Putamen (tissue), 1 donor: ENCODE data around the gene USP43.

ENCODE experiments used
- DNase-seq: peaks from one replicate; pipeline ENCODE4 v3.0.0-alpha.2; 2016; ENCODE audit warnings: low spot score

Gene USP43

DNA sequence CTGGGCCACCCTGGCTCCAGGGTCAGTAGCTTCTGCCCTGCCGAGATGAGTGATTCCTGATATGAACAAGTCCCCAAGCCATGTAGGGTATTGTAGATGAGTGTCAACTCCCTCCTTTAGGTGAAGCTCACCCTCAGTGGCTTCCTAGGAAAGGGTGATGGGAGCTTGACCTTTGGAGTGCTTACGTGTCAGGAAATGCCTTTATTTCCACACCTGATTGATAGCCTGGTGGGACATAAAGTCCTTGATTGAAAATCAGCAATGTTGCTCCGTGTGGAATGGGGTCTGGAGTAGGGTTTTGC, 58.4 kb downstream of the USP43 start:
- no peak for DNase-seq

DNA sequence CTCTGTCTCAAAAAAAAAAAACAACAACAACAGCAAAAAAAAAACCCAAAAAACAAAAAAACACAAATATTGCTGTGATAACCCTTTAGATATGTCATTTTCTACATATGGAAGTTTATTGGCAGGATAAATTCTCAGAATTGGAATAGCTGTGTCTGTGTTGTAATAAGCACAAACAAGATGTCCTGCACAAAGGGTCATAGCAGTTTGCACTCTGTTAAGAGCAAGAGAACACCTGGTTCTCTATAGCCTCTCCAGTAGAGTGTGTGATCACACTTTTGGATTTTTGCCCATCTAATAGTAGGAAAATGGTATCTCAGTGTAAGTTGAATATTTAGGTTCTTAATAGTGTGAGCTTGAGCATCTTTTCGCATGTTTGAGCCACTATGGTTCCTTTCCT, 60.4 kb downstream of the USP43 start:
- DNase-seq, result no peak

DNA sequence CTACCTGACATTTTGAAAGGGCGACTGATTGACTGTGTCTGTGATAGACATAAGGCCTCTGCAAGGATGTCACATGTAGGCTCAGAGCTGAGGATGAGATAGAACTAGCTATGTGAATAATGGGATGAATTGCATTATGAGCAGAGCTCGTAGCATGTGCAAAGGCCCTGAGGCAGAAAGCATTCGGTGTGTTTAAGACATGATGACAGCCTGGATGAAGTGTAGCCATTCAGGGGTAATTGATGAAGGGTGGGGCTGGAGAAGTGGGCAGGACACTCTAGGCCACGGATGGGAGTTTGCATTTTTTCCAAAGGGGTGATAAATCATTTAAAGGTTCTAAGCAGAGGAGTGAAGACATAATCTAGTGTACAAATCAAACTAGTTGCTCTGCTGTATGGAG, 62.6 kb downstream of the USP43 start:
- no peak for DNase-seq

DNA sequence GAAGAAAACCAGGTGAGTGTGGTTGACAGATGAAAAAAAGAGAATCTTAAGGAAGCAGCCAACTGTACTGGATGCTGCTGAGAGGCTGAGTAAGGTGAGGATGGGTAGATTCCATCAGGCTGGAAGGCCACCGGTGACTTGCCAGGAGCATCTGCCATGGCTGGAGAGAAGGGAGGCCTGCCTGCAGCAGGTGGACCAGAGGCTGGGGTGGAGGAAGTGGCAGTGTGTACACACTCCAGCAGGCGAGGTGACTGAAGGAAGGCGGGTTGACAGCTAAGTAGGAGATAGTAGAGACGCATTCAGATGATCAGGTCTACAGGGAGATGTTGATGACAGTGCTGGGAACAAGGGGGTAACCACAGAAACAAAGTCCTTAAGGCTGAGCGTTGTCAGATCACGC, 69.5 kb downstream of the USP43 start:
- no peak for DNase-seq

GRCh38 chr17:9715503-9716016, 70.2 kb downstream of the USP43 start:
- DNase-seq, result no peak

DNA sequence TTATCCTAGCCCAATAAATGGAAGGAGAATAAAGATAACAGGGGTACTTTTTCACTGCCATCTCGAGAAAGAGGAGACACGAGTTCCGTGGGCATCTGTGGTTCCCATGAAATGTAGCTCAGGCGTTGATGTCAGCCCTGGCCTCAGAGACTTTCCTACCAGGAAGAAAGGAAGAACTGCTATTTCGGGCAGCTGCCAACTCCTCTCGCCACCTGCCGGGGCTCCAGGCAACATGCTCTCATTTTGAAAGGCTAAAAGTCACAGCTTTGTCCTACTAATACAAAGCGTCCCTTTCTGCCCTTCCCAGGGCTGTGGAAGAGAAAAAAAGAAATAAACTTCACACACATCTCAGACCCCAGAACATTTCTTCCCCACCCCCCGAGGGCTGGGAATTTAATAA, 80.3 kb downstream of the USP43 start:
- no peak for DNase-seq

DNA sequence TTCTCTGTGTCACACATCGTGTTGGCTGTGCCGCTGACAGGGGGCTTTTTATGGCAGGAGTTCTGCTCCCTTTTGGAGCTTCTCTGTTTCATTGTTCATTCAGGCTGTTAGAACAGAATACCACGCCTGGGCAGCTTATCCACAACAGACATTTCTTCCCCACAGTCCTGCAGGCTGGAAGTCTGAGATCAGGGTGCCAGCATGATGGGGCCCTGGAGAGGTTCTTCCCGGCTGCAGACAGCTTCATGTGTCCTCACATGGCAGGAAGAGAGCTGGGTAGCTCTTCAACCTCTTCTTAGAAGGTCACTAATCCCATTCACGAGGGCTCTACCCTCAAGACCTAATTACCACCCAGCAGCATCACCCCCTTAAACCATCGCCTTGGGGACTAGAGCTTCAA, 81.0 kb downstream of the USP43 start:
- no peak for DNase-seq

GRCh38 chr17:9728005-9728404, 82.7 kb downstream of the USP43 start:
- DNase-seq, result no peak

DNA sequence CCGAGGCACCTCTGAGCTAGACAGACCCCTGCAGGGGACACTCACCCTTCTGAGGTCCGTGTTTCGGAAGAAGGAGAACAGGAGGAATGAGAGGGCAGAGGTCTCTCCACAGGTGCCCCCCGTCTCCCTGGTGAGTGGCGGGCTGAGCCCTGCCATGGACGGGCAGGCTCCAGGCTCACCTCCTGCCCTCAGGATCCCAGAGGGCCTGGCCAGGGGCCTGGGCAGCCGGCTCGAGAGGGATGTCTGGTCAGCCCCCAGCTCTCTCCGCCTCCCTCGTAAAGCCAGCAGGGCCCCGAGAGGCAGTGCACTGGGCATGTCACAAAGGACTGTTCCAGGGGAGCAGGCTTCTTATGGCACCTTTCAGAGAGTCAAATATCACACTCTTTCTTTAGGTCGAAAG, 83.2 kb downstream of the USP43 start:
- DNase-seq, result no peak

DNA sequence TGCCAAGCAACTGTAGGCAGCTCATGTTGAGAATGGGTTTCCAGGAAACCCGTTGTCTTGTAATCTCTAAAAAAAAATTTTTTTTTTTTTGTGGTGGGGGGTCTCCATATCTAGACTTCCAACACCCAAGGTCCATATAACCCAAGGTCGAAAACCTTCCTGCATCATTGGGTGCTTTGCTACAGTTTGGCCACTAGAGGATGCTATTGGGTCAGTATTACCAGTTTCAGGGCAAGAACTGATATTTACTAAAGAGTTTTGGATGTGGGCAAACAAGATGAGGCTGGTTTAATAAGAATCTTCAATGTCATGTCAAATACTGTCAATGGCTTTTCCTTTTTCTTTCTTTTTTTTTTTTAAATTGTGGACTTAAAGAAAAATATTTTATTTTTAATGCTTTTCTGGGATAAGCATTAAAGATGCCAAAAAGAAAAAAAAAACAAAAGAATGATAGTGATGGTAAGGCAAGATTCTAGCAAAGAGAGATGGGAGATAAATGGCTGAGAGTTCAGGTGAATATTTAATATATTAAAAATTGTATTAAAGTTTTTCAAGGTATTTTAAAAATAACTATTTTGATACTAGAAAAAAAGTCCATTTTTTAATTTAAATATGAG, 83.8 kb downstream of the USP43 start:
- DNase-seq, result peak; percentile 11

DNA sequence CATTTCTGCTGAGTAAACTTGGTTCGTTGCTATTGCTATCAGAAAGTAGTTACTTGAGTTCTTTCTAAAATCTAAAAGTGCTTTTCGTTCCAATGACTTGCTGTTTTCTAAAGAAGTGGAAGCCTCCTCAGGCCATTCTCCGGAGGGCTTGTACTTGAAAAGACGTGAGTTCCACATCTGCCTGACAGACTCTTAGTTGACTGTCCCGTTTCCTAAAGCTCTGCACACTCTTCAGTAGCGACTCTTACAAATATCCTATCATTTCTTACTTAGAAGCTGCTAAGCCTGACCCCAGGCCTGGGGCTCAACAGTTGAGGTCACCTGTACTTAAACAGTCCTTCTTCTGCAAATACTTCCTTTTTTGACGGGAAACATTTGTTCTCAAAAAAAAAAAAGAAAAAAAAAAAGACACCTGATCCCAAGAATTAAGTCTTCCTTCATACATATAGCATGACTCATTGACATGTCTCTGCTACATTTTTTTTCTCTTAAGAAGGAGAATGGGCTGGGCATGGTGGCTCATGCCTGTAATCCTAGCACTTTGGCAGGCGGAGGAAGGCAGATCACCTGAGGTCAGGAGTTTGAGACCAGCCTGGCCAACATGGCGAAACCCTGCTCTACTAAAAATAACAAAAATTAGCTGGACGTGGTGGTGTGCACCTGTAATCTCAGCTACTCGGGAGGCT, 84.6 kb downstream of the USP43 start:
- no peak for DNase-seq

DNA sequence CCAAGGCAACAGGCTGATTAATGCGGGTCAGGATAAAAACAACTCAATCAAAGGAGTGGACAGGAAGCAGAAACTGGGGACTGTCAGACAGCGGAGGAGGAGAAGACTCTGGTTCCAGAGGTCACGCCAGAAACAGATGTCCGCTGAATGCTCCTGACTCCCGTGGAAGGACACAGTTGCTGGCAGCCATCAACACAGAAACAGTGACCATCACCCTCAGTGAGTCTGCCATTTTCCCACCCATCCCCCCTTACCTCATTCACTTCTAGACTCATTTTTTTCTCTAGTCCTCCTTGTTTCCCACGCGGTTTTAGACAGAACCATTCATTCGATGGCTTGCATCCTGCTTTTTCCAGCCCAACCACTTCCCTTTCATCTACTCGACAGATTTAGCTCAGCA, 105.2 kb downstream of the USP43 start:
- DNase-seq, result no peak

GRCh38 chr17:9755083-9755482, 109.8 kb downstream of the USP43 start:
- no peak for DNase-seq

DNA sequence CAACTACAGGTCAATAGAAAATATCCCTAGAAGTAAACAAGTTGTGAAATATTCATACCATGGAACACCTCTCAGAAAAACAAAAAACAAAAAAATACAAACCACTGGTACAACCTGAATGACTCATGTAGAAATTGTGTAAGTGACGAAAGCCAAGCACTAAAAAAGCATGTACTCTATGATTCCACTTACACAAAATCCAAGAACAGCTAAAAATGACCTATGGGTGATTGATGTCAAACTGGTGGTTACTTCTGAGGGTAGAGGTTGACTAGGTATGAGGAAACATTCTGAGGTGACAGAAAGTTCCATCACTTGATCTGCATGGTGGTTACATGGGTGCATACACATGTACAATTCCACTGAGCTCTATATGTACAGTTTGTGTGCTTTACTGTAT, 114.9 kb downstream of the USP43 start:
- DNase-seq, result no peak

- no peak for DNase-seq
These were observed 118.3 kb downstream of the USP43 start for GRCh38 chr17:9763643-9764042.

DNA sequence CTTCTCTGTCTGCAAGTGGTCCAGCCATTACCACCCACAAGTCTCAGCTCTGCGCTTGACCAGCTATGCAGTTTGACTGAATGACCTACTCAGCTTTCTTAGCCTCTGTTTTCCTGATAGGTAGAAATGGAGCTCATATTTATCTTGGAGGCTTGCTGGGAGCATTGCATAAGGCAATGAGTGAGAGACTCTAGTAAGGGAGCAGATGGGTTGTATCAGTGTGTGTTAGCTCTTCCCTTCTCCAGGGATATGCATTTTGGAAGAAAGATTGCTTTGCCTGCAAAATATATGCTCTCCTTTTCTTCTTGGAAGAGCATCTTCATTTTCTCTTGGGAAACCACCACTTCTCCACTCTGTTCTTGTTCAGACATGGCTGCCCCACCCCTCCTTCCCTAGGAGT, 120.0 kb downstream of the USP43 start:
- DNase-seq, result no peak

- no peak for DNase-seq
These were observed 121.7 kb downstream of the USP43 start for GRCh38 chr17:9766970-9767369.

DNA sequence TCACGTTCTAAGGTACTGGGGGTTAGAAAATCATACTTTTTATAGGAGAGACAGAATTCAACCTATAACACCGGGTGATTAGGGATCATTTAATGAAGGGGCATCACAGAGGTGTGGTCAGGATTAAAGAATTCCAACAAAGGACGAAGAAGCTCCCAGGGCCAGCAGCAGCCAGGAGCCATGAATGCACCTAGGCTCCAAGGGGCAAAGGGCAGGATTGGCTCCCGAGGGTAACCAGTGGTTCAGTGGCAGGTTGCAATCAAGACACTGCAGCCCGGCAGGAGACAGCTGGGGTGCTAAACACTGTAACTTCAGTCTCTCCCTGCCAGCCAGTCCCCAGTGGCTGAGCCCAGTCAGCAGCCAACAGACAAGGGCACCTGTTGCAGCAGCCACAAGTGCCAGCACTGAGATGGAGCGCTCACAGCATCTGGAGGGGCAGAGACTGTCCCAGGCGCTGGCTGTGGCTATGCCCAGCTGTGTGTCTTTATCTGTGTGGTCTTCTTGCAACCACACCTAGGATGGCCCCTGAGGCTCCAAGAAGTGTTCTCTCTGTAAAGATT, 122.2 kb downstream of the USP43 start:
- DNase-seq, result no peak

- no peak for DNase-seq
These were observed 123.1 kb downstream of the USP43 start for GRCh38 chr17:9768381-9768934.

- DNase-seq, result no peak
These were observed 123.8 kb downstream of the USP43 start for GRCh38 chr17:9769036-9769695.

- no peak for DNase-seq
These were observed 126.1 kb downstream of the USP43 start for GRCh38 chr17:9771465-9771864.

- DNase-seq, result no peak
These were observed 127.3 kb downstream of the USP43 start for GRCh38 chr17:9772658-9773057.

DNA sequence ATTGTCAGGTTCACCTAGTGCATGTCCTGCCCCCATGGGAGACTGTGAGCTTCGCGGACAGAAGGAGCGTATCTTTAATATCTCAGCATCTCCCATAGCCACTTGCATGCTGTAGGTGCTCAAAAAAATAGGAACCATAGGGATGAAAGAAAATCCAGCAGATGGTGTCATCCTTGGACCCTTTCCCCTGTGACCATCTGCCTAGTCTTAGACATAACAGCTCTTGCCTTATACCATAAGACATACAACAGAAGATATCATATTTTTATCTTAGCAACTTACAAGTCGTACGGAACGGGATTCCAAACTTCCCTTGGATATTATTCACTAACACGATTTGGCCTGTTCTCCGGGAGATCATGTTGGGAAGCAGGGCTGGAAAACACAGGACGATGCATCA, 131.6 kb downstream of the USP43 start:
- no peak for DNase-seq
